ENCODE results near the gene OR10H2.

- TF ChIP-seq CTCF (IDR thresholded peaks at IDR 0.05; ENCODE audit: insufficient read depth, low read depth, low read length) (no peak), EZH2 (IDR thresholded peaks at IDR 0.05; ENCODE audit: insufficient read depth, low read length) (no peak)
Observed at GRCh38 chr19:15775249-15775648, 47.4 kb downstream of the OR10H2 start.

All from astrocyte (in vitro differentiated cells and primary cell).